ENCODE data around the gene MSRB1.

GRCh38 chr16:1941162-1942046, 1.6 kb downstream of the MSRB1 start:
- no peak for TF ChIP-seq CTCF (conservative IDR thresholded peaks at IDR 0.05)
- TF ChIP-seq EZH2 (IDR thresholded peaks at IDR 0.05; ENCODE audit: low read depth): no peak

All from PC-9 (cell line).